VCaP (cell line): ENCODE data around the gene TMPRSS3.
A peak's percentile ranks its signal among the peaks of the same experiment; 100 is the strongest.

Experiments used
- H3K27ac ChIP-seq: fragments of 450-650 bp; 2 replicates; pipeline ENCODE4 v1.5.1; 2017
- CTCF ChIP-seq: fragments of 450-650 bp; conservative IDR thresholded peaks from 2 replicates; pipeline ENCODE4 v1.5.1; 2017; ENCODE audit warnings: mild to moderate bottlenecking, moderate library complexity

TMPRSS3 gene

GRCh38 chr21:42391297-42391696 lies 4.6 kb downstream of the TMPRSS3 start:
- peak overlapping the region; percentile 17; the same call in 1 of the 2 replicates for H3K27ac ChIP-seq
- no peak for TF ChIP-seq CTCF

- TF ChIP-seq CTCF: no peak
- H3K27ac ChIP-seq: peak overlapping the region; percentile 17; the same call in 1 of the 2 replicates
These were observed 5.2 kb downstream of the TMPRSS3 start for GRCh38 chr21:42390696-42391095.

DNA sequence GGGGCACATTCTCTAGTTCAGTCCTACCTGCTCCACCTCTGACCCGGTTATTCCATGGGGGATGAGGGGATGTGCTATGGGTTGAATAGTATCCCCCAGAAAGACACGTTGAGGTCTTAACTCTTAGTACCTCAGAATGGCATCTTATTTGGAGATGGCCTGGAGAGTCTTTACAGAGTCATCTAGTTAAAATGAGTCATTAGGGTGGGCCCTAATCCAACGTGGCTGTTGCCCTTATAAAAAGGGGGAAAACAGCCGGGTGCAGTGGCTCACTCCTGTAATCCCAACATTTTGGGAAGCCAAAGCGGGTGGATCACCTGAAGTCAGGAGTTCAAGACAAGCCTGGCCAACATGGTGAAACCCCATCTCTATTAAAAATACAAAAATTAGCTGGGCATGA lies 5.7 kb downstream of the TMPRSS3 start:
- no peak for TF ChIP-seq CTCF
- H3K27ac ChIP-seq: peak overlapping the region; percentile 17; the same call in 1 of the 2 replicates

GRCh38 chr21:42389449-42389835 lies 6.4 kb downstream of the TMPRSS3 start:
- H3K27ac ChIP-seq: peak overlapping the region; percentile 14; the same call in 1 of the 2 replicates
- no peak for TF ChIP-seq CTCF

GRCh38 chr21:42388740-42389448 lies 7.0 kb downstream of the TMPRSS3 start:
- peak overlapping the region; percentile 14; the same call in 1 of the 2 replicates for H3K27ac ChIP-seq
- no peak for TF ChIP-seq CTCF

DNA sequence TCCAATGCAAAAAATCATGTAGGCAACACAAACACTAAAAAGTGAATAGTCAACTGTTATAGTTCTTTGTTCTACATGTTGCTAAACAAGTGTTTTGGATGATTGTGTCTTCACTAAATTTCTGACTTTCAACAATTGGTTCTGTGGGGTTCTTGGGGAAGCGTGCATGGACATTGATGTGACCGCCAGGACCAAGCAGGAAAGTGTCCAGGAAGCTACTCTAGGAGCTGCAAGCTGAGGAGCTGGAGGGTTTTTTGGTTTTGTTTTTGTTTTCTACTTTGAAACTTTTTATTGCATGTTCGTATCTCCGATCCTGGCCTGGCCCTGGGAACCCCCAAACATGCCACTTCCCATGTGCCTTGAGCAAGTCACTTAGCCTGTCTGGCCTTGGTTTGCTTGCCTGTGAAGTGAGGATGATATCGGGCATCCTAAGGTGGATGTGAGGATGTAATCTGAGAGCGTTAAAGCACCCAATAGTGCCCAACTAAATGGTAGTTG lies 8.0 kb downstream of the TMPRSS3 start:
- TF ChIP-seq CTCF: no peak
- no peak overlapping the region for H3K27ac ChIP-seq

DNA sequence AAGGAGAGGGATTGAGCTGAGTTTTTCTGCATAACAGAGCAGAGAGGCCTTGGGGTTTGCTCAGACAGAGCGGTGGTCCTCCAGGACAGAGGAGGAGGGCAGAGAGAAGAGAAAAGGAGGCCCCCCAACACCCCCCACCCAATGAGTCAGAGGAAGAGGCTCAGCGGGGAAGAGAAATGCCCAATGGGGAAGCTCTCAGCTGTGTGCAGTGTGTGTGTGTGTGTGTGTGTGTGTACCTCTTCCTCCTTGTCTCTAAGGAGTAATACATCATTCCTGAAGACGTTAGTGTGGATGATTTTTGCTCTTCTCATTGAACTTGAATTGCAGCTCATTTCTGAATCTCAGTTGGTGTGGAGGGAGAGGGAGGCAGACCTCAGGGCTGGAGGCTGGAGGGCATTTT lies 8.7 kb downstream of the TMPRSS3 start:
- TF ChIP-seq CTCF: no peak
- no peak overlapping the region for H3K27ac ChIP-seq
